Measurements from ENCODE around the gene ZNF385D.

Gene ZNF385D

GRCh38 chr3:21613372-21614070 is 137.5 kb downstream of the ZNF385D start:
- no peak for DNase-seq (ENCODE audit: low read depth in 2 of 2)

GRCh38 chr3:21601178-21601577 is 149.8 kb downstream of the ZNF385D start:
- DNase-seq (ENCODE audit: low read depth in 2 of 2) = no peak

GRCh38 chr3:21599890-21600289 is 151.1 kb downstream of the ZNF385D start:
- no peak for DNase-seq (ENCODE audit: low read depth in 2 of 2)

GRCh38 chr3:21592828-21593227 is 158.2 kb downstream of the ZNF385D start:
- DNase-seq (ENCODE audit: low read depth in 2 of 2) = no peak

GRCh38 chr3:21587894-21588293 is 163.1 kb downstream of the ZNF385D start:
- DNase-seq (ENCODE audit: low read depth in 2 of 2) = no peak

GRCh38 chr3:21585216-21585740 is 165.7 kb downstream of the ZNF385D start:
- DNase-seq (ENCODE audit: low read depth in 2 of 2) = no peak

- DNase-seq (ENCODE audit: low read depth in 2 of 2) = no peak
Measured at GRCh38 chr3:21573291-21573690, 177.7 kb downstream of the ZNF385D start.

- no peak for DNase-seq (ENCODE audit: low read depth in 2 of 2)
Measured at GRCh38 chr3:21564531-21564930, 186.5 kb downstream of the ZNF385D start.

GRCh38 chr3:21562243-21562642 is 188.8 kb downstream of the ZNF385D start:
- DNase-seq (ENCODE audit: low read depth in 2 of 2) = no peak

- no peak for DNase-seq (ENCODE audit: low read depth in 2 of 2)
Measured at GRCh38 chr3:21561472-21561871, 189.5 kb downstream of the ZNF385D start.

GRCh38 chr3:21551019-21551418 is 200.0 kb downstream of the ZNF385D start:
- DNase-seq (ENCODE audit: low read depth in 2 of 2) = no peak

- no peak for DNase-seq (ENCODE audit: low read depth in 2 of 2)
Measured at GRCh38 chr3:21544076-21544462, 206.9 kb downstream of the ZNF385D start.

- no peak for DNase-seq (ENCODE audit: low read depth in 2 of 2)
Measured at GRCh38 chr3:21543380-21544075, 207.5 kb downstream of the ZNF385D start.

- no peak for DNase-seq (ENCODE audit: low read depth in 2 of 2)
Measured at GRCh38 chr3:21542656-21543379, 208.2 kb downstream of the ZNF385D start.

- no peak for DNase-seq (ENCODE audit: low read depth in 2 of 2)
Measured at GRCh38 chr3:21540265-21540664, 210.7 kb downstream of the ZNF385D start.

- DNase-seq (ENCODE audit: low read depth in 2 of 2) = no peak
Measured at GRCh38 chr3:21534462-21534861, 216.5 kb downstream of the ZNF385D start.

- DNase-seq (ENCODE audit: low read depth in 2 of 2) = no peak
Measured at GRCh38 chr3:21533002-21533401, 218.0 kb downstream of the ZNF385D start.

GRCh38 chr3:21531909-21532308 is 219.1 kb downstream of the ZNF385D start:
- DNase-seq (ENCODE audit: low read depth in 2 of 2) = no peak

- DNase-seq (ENCODE audit: low read depth in 2 of 2) = no peak
Measured at GRCh38 chr3:21528291-21528995, 222.6 kb downstream of the ZNF385D start.

- no peak for DNase-seq (ENCODE audit: low read depth in 2 of 2)
Measured at GRCh38 chr3:21526461-21526860, 224.5 kb downstream of the ZNF385D start.

- no peak for DNase-seq (ENCODE audit: low read depth in 2 of 2)
Measured at GRCh38 chr3:21524133-21524532, 226.9 kb downstream of the ZNF385D start.

Measured in stimulated activated CD8-positive, alpha-beta memory T cell treated with anti-CD3 and anti-CD28 coated beads, Interleukin-15, amount 100 ng/mL, for 4 hours (primary cell).